Fibroblast of peridontal ligament (primary cell): ENCODE data around the gene CEP112.

Source experiments
- DNase-seq: peaks from one replicate; pipeline ENCODE4 v3.0.0-alpha.2; 2010; ENCODE audit errors: extremely low read depth

Gene CEP112

GRCh38 chr17:65656390-65657250 is 535.3 kb downstream of the CEP112 start:
- DNase-seq, result no peak

GRCh38 chr17:65655706-65656105 is 536.2 kb downstream of the CEP112 start:
- DNase-seq, result no peak

GRCh38 chr17:65644545-65644944 is 547.4 kb downstream of the CEP112 start:
- DNase-seq, result no peak

GRCh38 chr17:65638221-65638975 is 553.5 kb downstream of the CEP112 start:
- DNase-seq, result peak; percentile 87

- peak; percentile 24 for DNase-seq
These were observed 554.1 kb downstream of the CEP112 start for GRCh38 chr17:65637786-65638185.

- no peak for DNase-seq
These were observed 557.4 kb downstream of the CEP112 start for GRCh38 chr17:65634533-65634932.

- no peak for DNase-seq
These were observed 557.9 kb downstream of the CEP112 start for GRCh38 chr17:65633988-65634387.

GRCh38 chr17:65633146-65633881 is 558.6 kb downstream of the CEP112 start:
- no peak for DNase-seq

- DNase-seq, result no peak
These were observed 561.4 kb downstream of the CEP112 start for GRCh38 chr17:65630502-65630901.

- no peak for DNase-seq
These were observed 562.7 kb downstream of the CEP112 start for GRCh38 chr17:65629234-65629690.

GRCh38 chr17:65628644-65629036 is 563.3 kb downstream of the CEP112 start:
- no peak for DNase-seq

GRCh38 chr17:65627891-65628643 is 563.9 kb downstream of the CEP112 start:
- peak; percentile 43 for DNase-seq

GRCh38 chr17:65627108-65627507 is 564.8 kb downstream of the CEP112 start:
- DNase-seq, result no peak

- no peak for DNase-seq
These were observed 565.5 kb downstream of the CEP112 start for GRCh38 chr17:65626451-65626850.

GRCh38 chr17:65618516-65618915 is 573.4 kb downstream of the CEP112 start:
- no peak for DNase-seq

- DNase-seq, result no peak
These were observed 574.4 kb downstream of the CEP112 start for GRCh38 chr17:65617496-65617895.

GRCh38 chr17:65609749-65610148 is 582.2 kb downstream of the CEP112 start:
- no peak for DNase-seq

- DNase-seq, result no peak
These were observed 582.6 kb downstream of the CEP112 start for GRCh38 chr17:65609286-65609685.

- no peak for DNase-seq
These were observed 587.9 kb downstream of the CEP112 start for GRCh38 chr17:65604070-65604469.

GRCh38 chr17:65601881-65602280 is 590.1 kb downstream of the CEP112 start:
- no peak for DNase-seq

GRCh38 chr17:65601145-65601544 is 590.8 kb downstream of the CEP112 start:
- no peak for DNase-seq
